Measurements from ENCODE around the gene ST6GALNAC3. TPM values are rescaled to one million over a fixed set of nuclear protein-coding genes. Genes with fewer than 3 reads are reported as not detected.
A peak's percentile ranks its signal among the peaks of the same experiment; 100 is the strongest.

The ST6GALNAC3 gene
- total RNA-seq, 1 donor from 2014 or later: 23.6 TPM

DNA sequence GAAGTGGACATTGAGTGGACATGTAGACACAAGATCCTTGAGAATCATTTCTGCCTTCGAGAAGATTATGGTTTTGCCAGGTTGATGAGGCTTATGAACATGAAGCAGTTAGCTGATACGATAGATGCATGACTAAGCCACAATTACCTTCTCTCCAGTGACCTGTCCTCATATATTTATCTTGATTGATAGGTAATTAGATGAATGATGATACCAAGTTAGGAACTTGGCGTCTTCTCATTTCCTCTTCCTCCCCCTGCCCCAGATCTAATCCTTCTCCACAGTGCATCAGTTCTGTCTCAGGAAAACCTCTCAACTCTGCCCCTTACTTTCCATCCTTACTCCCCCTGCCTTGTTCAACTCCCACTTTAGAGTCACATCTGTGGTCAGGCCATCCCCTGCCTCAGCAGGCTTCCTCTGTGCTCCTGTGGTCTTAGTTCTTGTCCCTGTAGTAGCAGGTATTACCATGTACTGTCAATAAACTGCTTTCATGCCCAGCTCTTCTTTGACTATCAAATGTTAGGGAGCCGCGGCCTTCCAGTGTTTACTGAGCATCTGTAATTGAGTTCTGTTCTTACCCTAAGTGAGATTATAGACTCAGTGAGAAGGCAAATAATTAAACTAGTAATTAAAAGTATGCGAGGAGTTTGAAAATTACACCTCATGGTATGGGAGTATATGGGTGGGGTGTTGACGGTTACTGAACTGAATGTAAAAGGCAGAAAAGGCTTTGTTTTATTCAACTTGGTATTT, 5.1 kb downstream of the ST6GALNAC3 start:
- Histone ChIP-seq H3K9me3 (ENCODE audit: low read depth) (no peaks in the 10 kb centered on the region), H3K4me1 (peaks cover 42% of the 10 kb centered on the region), H3F3A (ENCODE audit: low read depth) (peaks cover 12% of the 10 kb centered on the region), H3K4me2 (no peak overlapping the region), H4K20me1 (ENCODE audit: low read depth) (peaks cover 42% of the 10 kb centered on the region), H3K79me2 (ENCODE audit: low read depth) (peaks cover 78% of the 10 kb centered on the region), H3K36me3 (no peaks in the 10 kb centered on the region), H3K4me3 (no peak overlapping the region), H3K27ac (no peak overlapping the region), H3K27me3 (no peaks in the 10 kb centered on the region), H2AFZ (replicated peaks) (no peak overlapping the region), H3K9ac (no peak overlapping the region)
- no peak for TF ChIP-seq EZH2 (IDR thresholded peaks at IDR 0.05)
- TF ChIP-seq, protein P1, sequence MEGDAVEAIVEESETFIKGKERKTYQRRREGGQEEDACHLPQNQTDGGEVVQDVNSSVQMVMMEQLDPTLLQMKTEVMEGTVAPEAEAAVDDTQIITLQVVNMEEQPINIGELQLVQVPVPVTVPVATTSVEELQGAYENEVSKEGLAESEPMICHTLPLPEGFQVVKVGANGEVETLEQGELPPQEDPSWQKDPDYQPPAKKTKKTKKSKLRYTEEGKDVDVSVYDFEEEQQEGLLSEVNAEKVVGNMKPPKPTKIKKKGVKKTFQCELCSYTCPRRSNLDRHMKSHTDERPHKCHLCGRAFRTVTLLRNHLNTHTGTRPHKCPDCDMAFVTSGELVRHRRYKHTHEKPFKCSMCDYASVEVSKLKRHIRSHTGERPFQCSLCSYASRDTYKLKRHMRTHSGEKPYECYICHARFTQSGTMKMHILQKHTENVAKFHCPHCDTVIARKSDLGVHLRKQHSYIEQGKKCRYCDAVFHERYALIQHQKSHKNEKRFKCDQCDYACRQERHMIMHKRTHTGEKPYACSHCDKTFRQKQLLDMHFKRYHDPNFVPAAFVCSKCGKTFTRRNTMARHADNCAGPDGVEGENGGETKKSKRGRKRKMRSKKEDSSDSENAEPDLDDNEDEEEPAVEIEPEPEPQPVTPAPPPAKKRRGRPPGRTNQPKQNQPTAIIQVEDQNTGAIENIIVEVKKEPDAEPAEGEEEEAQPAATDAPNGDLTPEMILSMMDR (IDR thresholded peaks at IDR 0.05): no peak
- no peak for TF ChIP-seq EZH2phosphoT487 (IDR thresholded peaks at IDR 0.05)
- H3K27me3 Mint-ChIP-seq (ENCODE audit: insufficient read depth, low read depth): no peaks in the 10 kb centered on the region
- DNase-seq (ENCODE audit: low spot score): no peak
- no peaks in the 10 kb centered on the region for H3K9me3 Mint-ChIP-seq
- no peak overlapping the region for H3K27ac Mint-ChIP-seq
- H3K4me3 Mint-ChIP-seq: no peak overlapping the region
- no peaks in the 10 kb centered on the region for H3K36me3 Mint-ChIP-seq
- peaks cover 55% of the 10 kb centered on the region for H3K4me1 Mint-ChIP-seq

DNA sequence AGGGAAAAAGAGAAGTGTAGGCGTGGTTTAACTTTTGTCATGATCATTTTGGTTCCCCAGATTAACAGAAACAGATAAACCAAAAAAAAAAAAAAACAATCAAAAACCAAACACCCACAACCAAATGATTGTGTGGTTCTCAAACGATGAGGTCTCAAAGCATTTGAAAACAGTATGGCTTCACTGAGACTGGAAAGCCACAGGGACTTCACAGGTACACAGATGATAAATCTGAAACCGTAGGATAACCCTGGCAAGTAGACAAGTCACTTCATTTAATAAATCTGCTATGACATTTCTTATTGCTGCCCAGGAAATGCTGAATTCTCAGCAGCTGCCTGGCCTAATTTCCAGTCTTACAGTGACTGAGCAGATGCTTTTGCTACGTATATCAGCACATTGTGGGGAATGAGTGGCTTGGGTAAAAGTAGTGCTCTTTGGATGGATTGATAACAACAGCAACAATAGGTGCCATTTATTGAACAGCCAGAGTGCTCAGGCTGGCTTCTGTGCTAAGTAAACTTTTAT, 6.1 kb downstream of the ST6GALNAC3 start:
- peaks cover 48% of the 10 kb centered on the region for H3K4me1 Mint-ChIP-seq

DNA sequence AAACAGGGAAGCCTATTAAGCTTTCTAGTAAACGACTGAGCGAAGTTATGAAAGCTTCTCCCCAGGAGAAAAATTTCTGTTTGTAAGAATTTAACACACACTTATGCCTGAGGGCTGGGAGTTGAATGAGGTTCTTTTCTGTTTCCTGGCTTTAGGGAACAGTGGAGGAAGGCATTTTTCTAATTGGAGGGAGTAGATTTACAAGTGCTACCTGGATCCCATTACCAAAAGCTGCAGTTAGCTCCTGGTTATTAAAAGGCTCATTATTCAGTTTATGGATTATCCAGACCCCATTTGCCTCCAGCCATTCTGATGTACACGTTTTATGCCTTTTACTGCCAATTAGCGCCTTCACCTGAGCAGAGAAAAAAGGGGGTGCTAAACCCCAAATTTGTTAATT, 7.5 kb downstream of the ST6GALNAC3 start:
- no peak overlapping the region for H3K27ac ChIP-seq
- no peaks in the 10 kb centered on the region for H3K36me3 ChIP-seq
- H3K27me3 Mint-ChIP-seq (ENCODE audit: insufficient read depth, low read depth): no peaks in the 10 kb centered on the region
- H3K9me3 Mint-ChIP-seq: no peaks in the 10 kb centered on the region
- H3K79me2 ChIP-seq (ENCODE audit: low read depth): peaks cover 65% of the 10 kb centered on the region
- H3K4me2 ChIP-seq: peak overlapping the region; percentile 29
- peaks cover 45% of the 10 kb centered on the region for H3K4me1 Mint-ChIP-seq
- no peak for DNase-seq (ENCODE audit: low spot score)
- H3K4me3 ChIP-seq: no peak overlapping the region
- H3K4me3 Mint-ChIP-seq: no peak overlapping the region
- TF ChIP-seq, protein P1 (IDR thresholded peaks at IDR 0.05): no peak
- TF ChIP-seq EZH2 (IDR thresholded peaks at IDR 0.05): no peak
- no peak for TF ChIP-seq EZH2phosphoT487 (IDR thresholded peaks at IDR 0.05)
- H3K36me3 Mint-ChIP-seq: no peaks in the 10 kb centered on the region
- H4K20me1 ChIP-seq (ENCODE audit: low read depth): peaks cover 42% of the 10 kb centered on the region
- H3K27me3 ChIP-seq: no peaks in the 10 kb centered on the region
- H3K9ac ChIP-seq: no peak overlapping the region
- H3F3A ChIP-seq (ENCODE audit: low read depth): peaks cover 9% of the 10 kb centered on the region
- H2AFZ ChIP-seq (replicated peaks): no peak overlapping the region
- H3K4me1 ChIP-seq: peaks cover 32% of the 10 kb centered on the region
- no peaks in the 10 kb centered on the region for H3K9me3 ChIP-seq (ENCODE audit: low read depth)
- H3K27ac Mint-ChIP-seq: no peak overlapping the region

More for the DNA sequence above, 6.1 kb downstream of the ST6GALNAC3 start:
- Histone ChIP-seq H4K20me1 (ENCODE audit: low read depth) (peaks cover 42% of the 10 kb centered on the region), H3K9me3 (ENCODE audit: low read depth) (no peaks in the 10 kb centered on the region), H3K9ac (no peak overlapping the region), H2AFZ (replicated peaks) (no peak overlapping the region), H3K27me3 (no peaks in the 10 kb centered on the region), H3K4me2 (no peak overlapping the region), H3K27ac (no peak overlapping the region), H3K36me3 (no peaks in the 10 kb centered on the region), H3K4me3 (no peak overlapping the region), H3F3A (ENCODE audit: low read depth) (peaks cover 9% of the 10 kb centered on the region), H3K79me2 (ENCODE audit: low read depth) (peaks cover 76% of the 10 kb centered on the region), H3K4me1 (peaks cover 38% of the 10 kb centered on the region)
- TF ChIP-seq EZH2phosphoT487 (IDR thresholded peaks at IDR 0.05) (no peak), EZH2 (IDR thresholded peaks at IDR 0.05) (no peak)
- TF ChIP-seq, protein P1 (IDR thresholded peaks at IDR 0.05): no peak
- Mint-ChIP-seq H3K27me3 (ENCODE audit: insufficient read depth, low read depth) (no peaks in the 10 kb centered on the region), H3K27ac (no peak overlapping the region), H3K9me3 (no peaks in the 10 kb centered on the region), H3K36me3 (no peaks in the 10 kb centered on the region), H3K4me3 (no peak overlapping the region)
- DNase-seq (ENCODE audit: low spot score): no peak
